Daoy (cell line): ENCODE measurements around the gene GAB2. TPM values are rescaled to one million over a fixed set of nuclear protein-coding genes. Genes with fewer than 3 reads are reported as not detected.
"Not testable (repeated sequence)": the region's sequence is repeated elsewhere in the genome, so short reads cannot be mapped to it uniquely, and the experiment has no call there.

Experiments
- DNase-seq: peaks from one replicate; pipeline ENCODE4 v3.0.0-alpha.2; 2015; ENCODE audit warnings: low read depth
- total RNA-seq: library from RNA; depleted of rRNA; stranded (reverse); fragments of >200 nt; shearing (Covaris generic); gene quantifications from 2 replicates; pipeline ENCODE4 v1.2.3, GENCODE V29; 2014; rRNA removed

The GAB2 gene
- total RNA-seq, 1 experiment from 2014 or later, result 1.9 TPM

DNA sequence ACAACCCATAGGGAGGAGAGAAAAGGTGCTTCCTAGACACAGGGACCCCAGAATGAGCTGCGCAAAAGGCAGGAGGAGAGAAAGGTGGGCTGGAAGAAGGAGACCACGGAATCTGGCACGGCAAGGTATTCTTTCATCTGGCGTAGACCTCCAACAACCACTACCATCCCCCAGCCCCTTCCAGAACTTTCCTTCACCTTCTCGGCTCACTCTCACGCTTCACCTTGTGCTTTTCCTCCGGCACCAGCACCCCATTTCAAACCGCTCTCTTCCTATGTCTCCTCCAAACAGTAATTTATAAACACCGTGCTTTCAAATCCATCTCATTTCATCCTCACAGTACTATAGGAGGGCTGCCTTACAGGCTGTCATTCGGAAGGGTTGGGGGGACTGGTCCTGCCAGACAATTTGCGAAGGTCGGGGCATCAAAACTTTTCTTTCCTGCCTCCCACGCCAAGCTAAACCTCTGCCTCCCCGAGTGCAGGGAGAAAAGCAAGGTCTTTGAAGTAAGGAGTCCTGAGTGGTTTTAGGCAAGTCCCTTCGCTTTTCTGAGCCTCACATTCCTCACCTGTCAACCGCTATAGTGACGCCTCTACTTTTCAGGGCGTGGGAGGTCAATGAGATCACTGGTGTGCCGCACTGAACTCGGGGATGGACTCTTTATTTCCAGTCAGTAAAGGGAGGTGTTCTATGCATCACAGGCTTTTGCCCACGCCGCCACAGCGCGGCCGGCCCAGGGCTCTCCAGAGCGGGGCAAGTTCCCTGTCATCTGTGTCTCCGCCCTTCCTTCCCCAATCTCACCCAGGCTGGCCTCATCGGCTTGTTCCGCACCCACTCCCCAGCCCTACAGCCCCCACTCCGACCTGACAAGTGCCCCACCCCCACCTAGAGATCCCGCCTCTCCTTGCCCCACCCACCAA lies 230.0 kb downstream of the GAB2 start:
- DNase-seq, result no peak

- no peak for DNase-seq
Observed at GRCh38 chr11:78181185-78181584, 236.4 kb downstream of the GAB2 start.

DNA sequence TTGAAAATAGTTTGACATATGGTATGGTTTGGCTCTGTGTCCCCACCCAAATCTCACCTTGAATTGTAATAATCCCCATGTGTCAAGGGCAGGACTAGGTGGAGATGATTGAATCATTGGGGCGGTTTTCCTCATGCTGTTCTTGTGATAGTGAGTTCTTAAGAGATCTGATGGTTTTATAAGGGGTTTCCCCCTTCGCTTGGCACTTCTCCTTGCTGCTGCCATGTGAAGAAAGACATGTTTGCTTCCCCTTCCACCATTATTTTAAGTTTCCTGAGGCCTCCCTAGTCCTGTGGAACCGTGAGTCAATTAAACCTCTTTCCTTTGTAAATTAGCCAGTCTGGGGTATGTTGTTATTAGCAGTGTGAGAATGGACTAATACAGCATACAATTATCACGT lies 236.9 kb downstream of the GAB2 start:
- DNase-seq, result no peak

DNA sequence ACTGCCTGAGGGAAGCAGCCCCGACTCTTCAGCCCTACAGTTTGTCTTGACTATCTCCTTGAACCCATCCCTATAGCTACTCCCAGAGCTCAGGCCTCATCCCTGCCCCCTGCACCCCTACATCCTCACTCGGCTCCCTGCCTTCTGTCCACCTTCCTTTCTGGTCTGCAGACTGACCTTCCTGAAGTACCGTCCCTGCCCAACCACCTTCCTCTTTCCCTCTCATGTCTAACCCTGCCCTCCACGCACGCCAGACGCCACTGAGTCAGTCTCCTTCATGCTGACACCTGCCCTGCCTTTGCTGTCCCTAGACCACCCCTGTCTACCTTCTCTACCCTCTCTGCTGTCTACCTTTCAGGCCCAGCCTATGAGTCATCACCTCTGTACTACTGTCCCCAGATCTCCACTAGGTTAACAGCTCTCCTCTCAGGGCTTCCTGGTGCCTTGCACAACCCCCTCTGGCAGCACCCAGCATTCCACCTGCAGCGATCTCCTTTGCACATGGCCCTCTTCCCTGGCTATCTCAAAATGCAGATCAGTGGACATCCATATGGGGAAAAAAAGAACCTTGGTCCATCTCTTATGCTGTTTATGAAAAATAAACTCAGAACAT lies 238.1 kb downstream of the GAB2 start:
- no peak for DNase-seq

DNA sequence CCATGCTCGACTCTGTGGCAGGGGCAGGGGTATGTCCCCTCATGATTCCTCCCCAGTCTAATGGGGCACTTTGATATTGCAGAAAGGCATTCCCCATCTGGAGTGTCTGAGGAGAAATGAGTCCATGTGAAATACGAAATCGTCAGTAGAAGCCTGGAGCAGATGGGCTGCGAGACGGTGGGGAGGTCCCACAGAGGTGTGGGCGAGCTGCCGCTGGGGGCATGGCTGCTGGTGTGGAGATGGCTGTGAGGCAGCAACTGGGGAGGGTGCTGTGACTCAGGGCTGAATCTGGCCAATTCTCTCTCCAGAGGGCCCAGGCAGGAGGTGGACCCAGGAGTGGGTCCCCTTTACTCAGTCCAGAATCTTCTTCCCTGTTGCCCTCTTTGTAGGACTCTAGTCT lies 240.4 kb downstream of the GAB2 start:
- DNase-seq, result no peak

DNA sequence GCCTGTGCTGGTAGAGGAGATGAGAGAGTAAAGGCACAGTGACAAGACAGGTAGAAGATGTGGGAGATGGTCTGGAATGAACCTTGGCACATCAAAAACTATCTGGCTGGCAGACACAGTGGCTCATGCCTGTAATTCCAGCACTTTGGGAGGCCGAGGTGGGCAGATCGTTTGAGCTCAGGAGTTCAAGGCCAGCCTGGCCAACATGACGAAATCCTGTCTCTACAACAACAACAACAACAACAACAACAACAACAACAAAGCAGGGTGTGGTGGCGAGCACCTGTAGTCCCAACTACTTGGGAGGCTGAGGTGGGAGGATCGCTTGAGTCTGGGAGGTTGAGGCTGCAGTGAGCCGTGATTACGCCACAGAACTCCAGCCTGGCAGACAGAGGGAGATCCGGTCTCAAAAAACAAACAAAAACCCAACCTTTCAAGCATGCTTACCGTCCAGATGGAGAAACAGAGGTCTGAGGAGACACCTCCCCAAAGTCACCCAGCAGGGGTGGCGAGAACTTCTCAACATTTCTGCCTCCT lies 240.9 kb downstream of the GAB2 start:
- DNase-seq, result no peak

DNA sequence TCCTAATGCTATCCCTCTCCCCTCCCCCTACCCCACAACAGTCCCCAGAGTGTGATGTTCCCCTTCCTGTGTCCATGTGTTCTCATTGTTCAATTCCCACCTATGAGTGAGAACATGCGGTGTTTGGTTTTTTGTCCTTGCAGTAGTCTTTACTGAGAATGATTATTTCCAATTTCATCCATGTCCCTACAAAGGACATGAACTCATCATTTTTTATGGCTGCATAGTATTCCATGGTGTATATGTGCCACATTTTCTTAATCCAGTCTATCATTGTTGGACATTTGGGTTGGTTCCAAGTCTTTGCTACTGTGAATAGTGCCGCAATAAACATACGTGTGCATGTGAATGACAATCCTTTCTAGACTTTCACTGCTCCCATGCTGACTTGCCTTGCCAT lies 241.8 kb downstream of the GAB2 start:
- DNase-seq, result not testable (repeated sequence)

DNA sequence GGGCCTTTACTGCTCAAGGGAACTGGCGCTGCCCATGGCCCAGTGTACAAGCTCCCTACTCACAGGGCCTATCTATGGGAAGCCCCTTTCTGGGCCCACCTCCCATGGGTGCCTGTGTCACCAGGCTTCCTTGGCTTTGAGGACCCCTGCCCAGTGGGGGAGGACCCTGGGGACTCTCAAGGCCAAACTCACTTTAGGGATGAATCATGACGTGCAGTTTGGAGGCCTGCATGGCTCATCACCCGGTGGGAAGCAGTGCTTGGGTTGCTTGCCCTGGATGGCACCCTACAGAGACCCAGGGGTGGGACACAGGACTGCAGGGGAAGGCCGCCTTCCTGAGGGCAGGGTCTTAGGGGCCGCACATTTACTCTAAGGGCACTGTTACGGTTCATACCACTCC lies 245.7 kb downstream of the GAB2 start:
- no peak for DNase-seq

DNA sequence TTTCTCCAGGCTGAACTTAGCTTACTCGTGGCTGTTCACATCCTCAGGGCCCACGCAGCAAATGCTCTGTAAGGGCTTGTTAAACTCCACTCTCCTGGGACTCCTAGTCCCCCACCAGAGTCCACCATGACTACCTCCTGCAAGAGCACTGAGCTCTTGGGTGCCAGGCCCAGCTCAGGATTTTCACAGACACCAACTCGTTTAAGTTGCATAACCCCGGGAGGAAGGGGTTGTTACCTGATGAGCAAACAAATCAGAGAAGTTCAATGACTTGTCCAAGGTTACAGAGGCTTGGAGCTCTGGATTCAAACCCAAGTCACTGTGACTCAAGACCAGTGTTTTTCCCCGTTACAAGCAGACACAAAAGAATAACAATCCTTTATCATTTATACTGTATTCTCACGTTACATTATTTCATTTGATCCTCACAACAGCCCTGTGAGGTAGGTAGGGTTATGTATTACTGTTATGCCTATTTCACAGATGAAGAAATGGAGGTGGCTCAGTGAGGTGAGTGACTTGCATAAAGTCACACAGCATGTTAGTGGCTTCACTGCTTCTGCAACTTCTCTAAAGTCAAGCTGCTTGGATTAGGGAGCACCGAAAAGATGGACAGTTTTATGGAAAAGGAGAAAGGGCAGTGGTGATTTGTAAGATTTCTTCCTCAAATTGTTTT lies 246.6 kb downstream of the GAB2 start:
- no peak for DNase-seq

- no peak for DNase-seq
Observed at GRCh38 chr11:78170413-78170812, 247.2 kb downstream of the GAB2 start.

- DNase-seq, result peak; percentile 32
Observed at GRCh38 chr11:78168539-78169477, 248.8 kb downstream of the GAB2 start.

- no peak for DNase-seq
Observed at GRCh38 chr11:78166855-78167469, 250.7 kb downstream of the GAB2 start.

Other genes with a start within 250 kb of the GAB2 start
- 4.1 and 9.4 TPM in 2 replicates for gene KCTD21, start 229.2 kb downstream of the GAB2 start, total RNA-seq
- gene USP35, start 228.9 kb downstream of the GAB2 start, total RNA-seq, result 1.8 and 2.3 TPM in 2 replicates
- gene NARS2, start 157.0 kb upstream of the GAB2 start, total RNA-seq, result 35.8 and 45.1 TPM in 2 replicates